A549 (cell line): ENCODE results near the gene DLX4. TPM values are rescaled to one million over a fixed set of nuclear protein-coding genes. Genes with fewer than 3 reads are reported as not detected.

Source experiments
- ATAC-seq, 2 experiments: fragments of 200-7000 bp in 1 of 2; fragments of >200 bp in 1 of 2; cut with Nextera tagmentation in 1 of 2; cut with Tn5 transposase in 1 of 2; 3 replicates each; pipeline versions ENCODE4 v1.8.0 to v1.9.1; 2018 to 2020; ENCODE audit warnings: mild to moderate bottlenecking in 1 of 2, moderate library complexity in 1 of 2
- CTCF ChIA-PET: fragments of 300-600 bp; sonication (Branson Sonifier 250); formaldehyde crosslinking; extraction: SDS; loops from one replicate; lab custom pipeline; 2021; ENCODE audit warnings: antibody characterized with exemption, inconsistent platforms; lab: Yijun Ruan, JAX
- POLR2A ChIA-PET: fragments of 350-600 bp; formaldehyde crosslinking; extraction: SDS; loops from one replicate; lab custom pipeline; 2021; ENCODE audit warnings: antibody characterized with exemption, inconsistent platforms; lab: Yijun Ruan, JAX
- DNase-seq, 2 experiments: peaks; one replicate each; pipeline versions ENCODE4 v3.0.0 to v3.0.0-alpha.2; 2011 to 2016; ENCODE audit warnings: low read depth in 1 of 2, low spot score in 1 of 2
- FAIRE-seq: peaks from 2 replicates; lab custom pipeline; 2011; peaks lifted over from hg19 to GRCh38; lab: Jason Lieb, UNC
- H3K27ac ChIP-seq, 2 experiments: fragments of >200 bp; sonication (Bioruptor Twin); formaldehyde crosslinking; 3 replicates each; pipeline ENCODE4 v1.5.1; 2016 to 2017
- H3K4me1 ChIP-seq: fragments of >200 bp; sonication (Bioruptor Twin); formaldehyde crosslinking; 3 replicates; pipeline ENCODE4 v1.6.1; 2016
- H3K4me2 ChIP-seq: fragments of >200 bp; sonication (Bioruptor Twin); formaldehyde crosslinking; 3 replicates; pipeline ENCODE4 v1.6.1; 2016
- H3K4me3 ChIP-seq: fragments of >200 bp; sonication (Bioruptor Twin); formaldehyde crosslinking; 3 replicates; pipeline ENCODE4 v1.5.1; 2016
- H3K9me3 ChIP-seq: fragments of >200 bp; sonication (Bioruptor Twin); formaldehyde crosslinking; 3 replicates; pipeline ENCODE4 v1.6.1; 2016
- CBX8 ChIP-seq: fragments of 200-600 bp; sonication (generic); IDR thresholded peaks from 2 replicates; pipeline ENCODE4 v1.6.1; 2016
- CHD2 ChIP-seq: fragments of 150-350 bp; IDR thresholded peaks from 2 replicates; pipeline ENCODE4 v1.6.1; 2014; ENCODE audit warnings: low read length; ENCODE audit not compliant: partially characterized antibody
- EHF ChIP-seq: fragments of 250-450 bp; sonication (Bioruptor Pico); IDR thresholded peaks from 2 replicates; pipeline ENCODE4 v1.5.0; 2020; ENCODE audit warnings: mild to moderate bottlenecking
- ESRRA ChIP-seq: fragments of 150-350 bp; IDR thresholded peaks from 2 replicates; pipeline ENCODE4 v1.6.1; 2014; ENCODE audit warnings: mild to moderate bottlenecking, low read length, borderline replicate concordance
- FOSL2 ChIP-seq, 2 experiments: fragments of 450-650 bp in 1 of 2; fragments of >200 bp in 1 of 2; sonication (Bioruptor Twin) in 1 of 2; formaldehyde crosslinking; IDR thresholded peaks; 2 replicates each; pipeline versions ENCODE4 v1.5.0 to v1.6.1; 2016 to 2020; ENCODE audit warnings: mild to moderate bottlenecking in 1 of 2, moderate library complexity in 1 of 2
- FOXS1 ChIP-seq: fragments of 250-450 bp; sonication (Bioruptor Pico); IDR thresholded peaks from 2 replicates; pipeline ENCODE4 v1.5.0; 2020; ENCODE audit warnings: mild to moderate bottlenecking, moderate library complexity
- GATA3 ChIP-seq: IDR thresholded peaks from 2 replicates; pipeline ENCODE4 v1.6.1; 2012; ENCODE audit warnings: borderline replicate concordance
- HDAC2 ChIP-seq: fragments of 200-600 bp; sonication (generic); IDR thresholded peaks from 2 replicates; pipeline ENCODE4 v1.6.1; 2016
- MAFK ChIP-seq: fragments of 450-650 bp; IDR thresholded peaks from 2 replicates; pipeline ENCODE4 v1.6.1; 2014; ENCODE audit not compliant: partially characterized antibody
- MAZ ChIP-seq: fragments of 150-350 bp; IDR thresholded peaks from 2 replicates; pipeline ENCODE4 v1.6.1; 2014; ENCODE audit warnings: antibody characterized with exemption, low read depth, low read length, borderline replicate concordance
- NFE2L2 ChIP-seq: fragments of 150-350 bp; conservative IDR thresholded peaks from 2 replicates; pipeline ENCODE4 v1.6.1; 2014; ENCODE audit warnings: low read length
- NPAS2 ChIP-seq: fragments of 250-450 bp; sonication (Bioruptor Pico); IDR thresholded peaks from 2 replicates; pipeline ENCODE4 v1.8.0; 2022; ENCODE audit warnings: mild to moderate bottlenecking, moderate library complexity, borderline replicate concordance
- NR3C1 ChIP-seq: fragments of >200 bp; sonication (Bioruptor Twin); formaldehyde crosslinking; IDR thresholded peaks from 3 replicates; pipeline ENCODE4 v1.6.1; 2017
- PHF8 ChIP-seq: fragments of 200-600 bp; sonication (generic); IDR thresholded peaks from 2 replicates; pipeline ENCODE4 v1.6.1; 2016; ENCODE audit warnings: low read depth, mild to moderate bottlenecking, antibody characterized with exemption, moderate library complexity, borderline replicate concordance
- POLR2A ChIP-seq: IDR thresholded peaks from 2 replicates; pipeline ENCODE4 v1.6.1; 2012; ENCODE audit warnings: mild to moderate bottlenecking, low read length
- RAD21 ChIP-seq, 2 experiments: fragments of >200 bp in 1 of 2; sonication (Bioruptor Twin) in 1 of 2; formaldehyde crosslinking in 1 of 2; IDR thresholded peaks in 1 of 2; conservative IDR thresholded peaks in 1 of 2; 2 replicates in 1 of 2; 3 replicates in 1 of 2; pipeline ENCODE4 v1.6.1; 2012 to 2018; ENCODE audit warnings: inconsistent platforms in 1 of 2
- RARB ChIP-seq: fragments of 250-450 bp; sonication (Bioruptor Pico); IDR thresholded peaks from 2 replicates; pipeline ENCODE4 v1.8.0; 2021; ENCODE audit warnings: mild to moderate bottlenecking, moderate library complexity
- RFX5 ChIP-seq: fragments of 450-650 bp; IDR thresholded peaks from 2 replicates; pipeline ENCODE4 v1.7.1; 2014; ENCODE audit warnings: antibody characterized with exemption, mild to moderate bottlenecking, moderate library complexity
- SMC3 ChIP-seq: fragments of >200 bp; sonication (Bioruptor Twin); formaldehyde crosslinking; IDR thresholded peaks from 3 replicates; pipeline ENCODE4 v1.6.1; 2018; ENCODE audit warnings: inconsistent platforms
- SREBF2 ChIP-seq: fragments of 450-650 bp; IDR thresholded peaks from 2 replicates; pipeline ENCODE4 v1.6.1; 2014; ENCODE audit warnings: mild to moderate bottlenecking, moderate library complexity
- ZC3H11A ChIP-seq: fragments of 450-650 bp; IDR thresholded peaks from 2 replicates; pipeline ENCODE4 v1.6.1; 2014; ENCODE audit warnings: antibody characterized with exemption, mild to moderate bottlenecking
- WGBS: methylation state at CpG from one replicate; pipeline ENCODE4 v1.1.6; 2017; ENCODE audit errors: missing lambda C conversion rate; 5-methylcytosine and 5-hydroxymethylcytosine counted together
- polyA plus RNA-seq, 4 experiments: library from polyadenylated mRNA; depleted of rRNA in 3 of 4; stranded (reverse); fragments of >200 nt; fragmentation: RNase III in 1 of 4; extraction: RNeasy Plus Mini Kit Qiagen cat#74134 plus additional on column Dnase treatment in 1 of 4; gene quantifications; 2 replicates in 3 of 4; 3 replicates in 1 of 4; pipeline ENCODE4 v1.2.3, GENCODE V29; 2011 to 2017
- TF ChIP-seq, protein P1 (sequence below): fragments of 150-350 bp; IDR thresholded peaks from 2 replicates; pipeline ENCODE4 v1.6.1; 2014; ENCODE audit warnings: low read depth, mild to moderate bottlenecking, low read length
- TF ChIP-seq, protein P2 (sequence below): fragments of >200 bp; sonication (Bioruptor Twin); formaldehyde crosslinking; IDR thresholded peaks from 3 replicates; pipeline ENCODE4 v1.6.1; 2016
- TF ChIP-seq, protein P3 (sequence below): IDR thresholded peaks from 2 replicates; pipeline ENCODE4 v1.6.1; 2012; ENCODE audit warnings: low read depth, borderline replicate concordance
- TF ChIP-seq, protein P4 (sequence below): fragments of 200-600 bp; sonication (generic); IDR thresholded peaks from 2 replicates; pipeline ENCODE4 v1.6.1; 2016; ENCODE audit warnings: antibody characterized with exemption, mild to moderate bottlenecking, moderate library complexity
- TF ChIP-seq, protein P5 (sequence below): fragments of >200 bp; sonication (Bioruptor Twin); formaldehyde crosslinking; IDR thresholded peaks from 3 replicates; pipeline ENCODE4 v1.5.1; 2016
- TF ChIP-seq, protein P6 (sequence below): fragments of >200 bp; sonication (Bioruptor Twin); formaldehyde crosslinking; IDR thresholded peaks from 2 replicates; pipeline ENCODE4 v1.6.1; 2016

The DLX4 gene
- polyA plus RNA-seq, 2 of the 4 experiments (the other 2 are of a cell fraction) = 2.9 to 4.1 TPM

DNA sequence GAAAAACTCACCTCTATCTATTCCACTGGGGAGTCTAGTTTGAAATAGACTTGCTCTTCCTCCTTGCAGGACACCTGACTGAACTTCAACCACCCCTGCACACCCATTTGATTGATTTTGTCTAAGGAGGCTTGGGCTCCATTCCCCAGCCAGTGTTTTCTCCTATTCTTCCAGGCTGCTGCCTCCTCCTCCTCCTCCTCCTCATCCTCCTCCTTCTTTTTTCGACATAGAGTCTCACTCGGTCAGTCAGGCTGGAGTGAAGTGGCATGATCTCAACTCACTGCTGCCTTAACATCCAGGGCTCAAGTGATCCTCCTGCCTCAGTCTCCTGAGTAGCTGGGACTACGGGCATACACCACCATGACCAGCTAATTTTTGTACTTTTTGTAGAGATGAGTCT is 1.8 kb upstream of the DLX4 start:
- Histone ChIP-seq H3K9me3 (no peaks in the 10 kb centered on the region), H3K4me2 (no peak overlapping the region), H3K4me1 (peaks cover 12% of the 10 kb centered on the region; the same call in 2 of the 3 replicates), H3K4me3 (no peak overlapping the region), H3K27ac (no peak overlapping the region)
- FAIRE-seq (no peak), ATAC-seq (no peak), DNase-seq (no peak)
- TF ChIP-seq RARB (CRISPR knock-in tag) = no peak
- TF ChIP-seq ZC3H11A = no peak
- TF ChIP-seq HDAC2 = no peak
- TF ChIP-seq PHF8 = no peak
- no peak for TF ChIP-seq FOXS1 (CRISPR knock-in tag)
- TF ChIP-seq, protein P1, sequence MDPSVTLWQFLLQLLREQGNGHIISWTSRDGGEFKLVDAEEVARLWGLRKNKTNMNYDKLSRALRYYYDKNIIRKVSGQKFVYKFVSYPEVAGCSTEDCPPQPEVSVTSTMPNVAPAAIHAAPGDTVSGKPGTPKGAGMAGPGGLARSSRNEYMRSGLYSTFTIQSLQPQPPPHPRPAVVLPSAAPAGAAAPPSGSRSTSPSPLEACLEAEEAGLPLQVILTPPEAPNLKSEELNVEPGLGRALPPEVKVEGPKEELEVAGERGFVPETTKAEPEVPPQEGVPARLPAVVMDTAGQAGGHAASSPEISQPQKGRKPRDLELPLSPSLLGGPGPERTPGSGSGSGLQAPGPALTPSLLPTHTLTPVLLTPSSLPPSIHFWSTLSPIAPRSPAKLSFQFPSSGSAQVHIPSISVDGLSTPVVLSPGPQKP = no peak
- TF ChIP-seq, protein P2, sequence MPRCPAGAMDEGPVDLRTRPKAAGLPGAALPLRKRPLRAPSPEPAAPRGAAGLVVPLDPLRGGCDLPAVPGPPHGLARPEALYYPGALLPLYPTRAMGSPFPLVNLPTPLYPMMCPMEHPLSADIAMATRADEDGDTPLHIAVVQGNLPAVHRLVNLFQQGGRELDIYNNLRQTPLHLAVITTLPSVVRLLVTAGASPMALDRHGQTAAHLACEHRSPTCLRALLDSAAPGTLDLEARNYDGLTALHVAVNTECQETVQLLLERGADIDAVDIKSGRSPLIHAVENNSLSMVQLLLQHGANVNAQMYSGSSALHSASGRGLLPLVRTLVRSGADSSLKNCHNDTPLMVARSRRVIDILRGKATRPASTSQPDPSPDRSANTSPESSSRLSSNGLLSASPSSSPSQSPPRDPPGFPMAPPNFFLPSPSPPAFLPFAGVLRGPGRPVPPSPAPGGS = no peak
- TF ChIP-seq, protein P3, sequence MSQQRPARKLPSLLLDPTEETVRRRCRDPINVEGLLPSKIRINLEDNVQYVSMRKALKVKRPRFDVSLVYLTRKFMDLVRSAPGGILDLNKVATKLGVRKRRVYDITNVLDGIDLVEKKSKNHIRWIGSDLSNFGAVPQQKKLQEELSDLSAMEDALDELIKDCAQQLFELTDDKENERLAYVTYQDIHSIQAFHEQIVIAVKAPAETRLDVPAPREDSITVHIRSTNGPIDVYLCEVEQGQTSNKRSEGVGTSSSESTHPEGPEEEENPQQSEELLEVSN = no peak
- TF ChIP-seq EHF (CRISPR knock-in tag) = no peak
- no peak for TF ChIP-seq CHD2
- TF ChIP-seq, protein P4, sequence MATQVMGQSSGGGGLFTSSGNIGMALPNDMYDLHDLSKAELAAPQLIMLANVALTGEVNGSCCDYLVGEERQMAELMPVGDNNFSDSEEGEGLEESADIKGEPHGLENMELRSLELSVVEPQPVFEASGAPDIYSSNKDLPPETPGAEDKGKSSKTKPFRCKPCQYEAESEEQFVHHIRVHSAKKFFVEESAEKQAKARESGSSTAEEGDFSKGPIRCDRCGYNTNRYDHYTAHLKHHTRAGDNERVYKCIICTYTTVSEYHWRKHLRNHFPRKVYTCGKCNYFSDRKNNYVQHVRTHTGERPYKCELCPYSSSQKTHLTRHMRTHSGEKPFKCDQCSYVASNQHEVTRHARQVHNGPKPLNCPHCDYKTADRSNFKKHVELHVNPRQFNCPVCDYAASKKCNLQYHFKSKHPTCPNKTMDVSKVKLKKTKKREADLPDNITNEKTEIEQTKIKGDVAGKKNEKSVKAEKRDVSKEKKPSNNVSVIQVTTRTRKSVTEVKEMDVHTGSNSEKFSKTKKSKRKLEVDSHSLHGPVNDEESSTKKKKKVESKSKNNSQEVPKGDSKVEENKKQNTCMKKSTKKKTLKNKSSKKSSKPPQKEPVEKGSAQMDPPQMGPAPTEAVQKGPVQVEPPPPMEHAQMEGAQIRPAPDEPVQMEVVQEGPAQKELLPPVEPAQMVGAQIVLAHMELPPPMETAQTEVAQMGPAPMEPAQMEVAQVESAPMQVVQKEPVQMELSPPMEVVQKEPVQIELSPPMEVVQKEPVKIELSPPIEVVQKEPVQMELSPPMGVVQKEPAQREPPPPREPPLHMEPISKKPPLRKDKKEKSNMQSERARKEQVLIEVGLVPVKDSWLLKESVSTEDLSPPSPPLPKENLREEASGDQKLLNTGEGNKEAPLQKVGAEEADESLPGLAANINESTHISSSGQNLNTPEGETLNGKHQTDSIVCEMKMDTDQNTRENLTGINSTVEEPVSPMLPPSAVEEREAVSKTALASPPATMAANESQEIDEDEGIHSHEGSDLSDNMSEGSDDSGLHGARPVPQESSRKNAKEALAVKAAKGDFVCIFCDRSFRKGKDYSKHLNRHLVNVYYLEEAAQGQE = no peak
- no peak for TF ChIP-seq SREBF2
- no peak for TF ChIP-seq ESRRA
- no peak for TF ChIP-seq NFE2L2
- no peak for TF ChIP-seq MAZ
- TF ChIP-seq POLR2A = no peak
- no peak for TF ChIP-seq RFX5
- ChIA-PET POLR2A (no interaction called here), CTCF (interaction anchor here (0.7 to 82.2 kb wide), 7 partner anchors 9 to 137 kb away, joined by 3 to 2613 read pairs (median 4); no protein-coding TSS in a partner anchor)
- 79% methylated on average over 3 of the region's 3 CpGs for WGBS

DNA sequence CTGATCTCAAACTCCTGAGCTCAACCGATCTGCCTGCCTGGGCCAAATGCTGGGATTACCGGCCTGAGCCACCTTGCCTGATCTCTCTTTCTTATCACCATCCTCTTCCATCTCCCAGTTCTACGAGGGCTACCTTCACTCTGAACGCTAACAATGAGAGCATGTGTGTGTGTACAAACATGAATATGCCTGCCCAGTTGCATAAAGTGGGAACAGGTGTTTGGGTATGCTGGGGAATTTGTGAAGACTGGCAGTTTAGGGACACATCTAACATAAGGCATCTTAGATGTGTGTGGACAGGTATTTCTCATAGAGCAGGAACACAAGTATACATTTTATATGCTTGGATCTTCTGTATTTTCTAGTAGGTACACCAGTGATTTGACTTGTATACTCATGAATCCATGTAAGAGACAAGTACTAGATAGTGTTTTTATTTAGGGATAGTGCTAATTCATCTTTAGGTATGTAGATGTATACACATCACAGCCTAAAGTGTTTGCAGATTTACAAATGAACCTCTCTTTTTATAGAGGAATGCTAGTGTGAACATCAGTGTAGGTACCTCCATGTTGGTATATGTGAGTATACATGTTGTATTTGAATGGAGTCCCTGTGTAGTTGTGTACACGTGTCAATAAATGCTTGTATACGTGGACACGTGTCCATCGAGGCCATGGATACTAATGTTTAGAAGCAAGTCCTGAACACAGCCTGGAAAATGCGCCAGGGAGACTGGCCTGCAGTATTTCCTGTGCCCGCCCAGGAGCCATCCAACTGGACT is 1.2 kb upstream of the DLX4 start:
- FAIRE-seq = peak; percentile 91
- Histone ChIP-seq H3K27ac (peak overlapping the region; percentile 82 to 92), H3K4me2 (peak overlapping the region; percentile 87), H3K4me1 (peaks cover 12% of the 10 kb centered on the region; the same call in 2 of the 3 replicates), H3K4me3 (peak overlapping the region; percentile 69), H3K9me3 (no peaks in the 10 kb centered on the region)
- ChIA-PET POLR2A (interaction anchor here (1.4 kb wide), 2 partner anchors 13 to 29 kb away, joined by 3 to 5 read pairs; no protein-coding TSS in a partner anchor), CTCF (interaction anchor here (0.9 to 82.2 kb wide), 8 partner anchors 8 to 125 kb away, joined by 4 to 2613 read pairs (median 6); partner anchors contain the start of gene TAC4)
- ATAC-seq = no peak
- no peak for DNase-seq
- 68% methylated on average over 10 of the region's 10 CpGs for WGBS
- TF ChIP-seq PHF8 (no peak), FOSL2 (IDR thresholded peaks at IDR 0.05) (no peak), FOSL2 (CRISPR knock-in tag; IDR thresholded peaks at IDR 0.05) (no peak), GATA3 (no peak), RAD21 (conservative IDR thresholded peaks at IDR 0.05 in 1 of 2, IDR thresholded peaks at IDR 0.05 in 1 of 2) (no peak), NR3C1 (no peak), SREBF2 (no peak), CBX8 (no peak), SMC3 (no peak), MAFK (no peak), NPAS2 (CRISPR knock-in tag) (no peak)
- TF ChIP-seq, protein P3 = no peak
- TF ChIP-seq, protein P5, sequence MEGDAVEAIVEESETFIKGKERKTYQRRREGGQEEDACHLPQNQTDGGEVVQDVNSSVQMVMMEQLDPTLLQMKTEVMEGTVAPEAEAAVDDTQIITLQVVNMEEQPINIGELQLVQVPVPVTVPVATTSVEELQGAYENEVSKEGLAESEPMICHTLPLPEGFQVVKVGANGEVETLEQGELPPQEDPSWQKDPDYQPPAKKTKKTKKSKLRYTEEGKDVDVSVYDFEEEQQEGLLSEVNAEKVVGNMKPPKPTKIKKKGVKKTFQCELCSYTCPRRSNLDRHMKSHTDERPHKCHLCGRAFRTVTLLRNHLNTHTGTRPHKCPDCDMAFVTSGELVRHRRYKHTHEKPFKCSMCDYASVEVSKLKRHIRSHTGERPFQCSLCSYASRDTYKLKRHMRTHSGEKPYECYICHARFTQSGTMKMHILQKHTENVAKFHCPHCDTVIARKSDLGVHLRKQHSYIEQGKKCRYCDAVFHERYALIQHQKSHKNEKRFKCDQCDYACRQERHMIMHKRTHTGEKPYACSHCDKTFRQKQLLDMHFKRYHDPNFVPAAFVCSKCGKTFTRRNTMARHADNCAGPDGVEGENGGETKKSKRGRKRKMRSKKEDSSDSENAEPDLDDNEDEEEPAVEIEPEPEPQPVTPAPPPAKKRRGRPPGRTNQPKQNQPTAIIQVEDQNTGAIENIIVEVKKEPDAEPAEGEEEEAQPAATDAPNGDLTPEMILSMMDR = no peak
- TF ChIP-seq, protein P6, sequence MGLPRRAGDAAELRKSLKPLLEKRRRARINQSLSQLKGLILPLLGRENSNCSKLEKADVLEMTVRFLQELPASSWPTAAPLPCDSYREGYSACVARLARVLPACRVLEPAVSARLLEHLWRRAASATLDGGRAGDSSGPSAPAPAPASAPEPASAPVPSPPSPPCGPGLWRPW = no peak
